ENCODE results near the gene HSD17B14. TPM values are rescaled to one million over a fixed set of nuclear protein-coding genes. Genes with fewer than 3 reads are reported as not detected.

Gene HSD17B14
- total and polyA plus RNA-seq, 9 of the 15 experiments (the other 6 are each of a cell fraction or from before 2014, with no cell fraction given): 0.16 TPM; not detected in 8

GRCh38 chr19:48868114-48868886 lies 32.0 kb upstream of the HSD17B14 start, which contains the start of gene PLEKHA4 (continued):
- 0 out of 2 replicates have a peak, but pooled peaks have one; percentile 40 for TF ChIP-seq HES1 (IDR thresholded peaks at IDR 0.05; ENCODE audit: low read depth)
- TF ChIP-seq, protein P1, sequence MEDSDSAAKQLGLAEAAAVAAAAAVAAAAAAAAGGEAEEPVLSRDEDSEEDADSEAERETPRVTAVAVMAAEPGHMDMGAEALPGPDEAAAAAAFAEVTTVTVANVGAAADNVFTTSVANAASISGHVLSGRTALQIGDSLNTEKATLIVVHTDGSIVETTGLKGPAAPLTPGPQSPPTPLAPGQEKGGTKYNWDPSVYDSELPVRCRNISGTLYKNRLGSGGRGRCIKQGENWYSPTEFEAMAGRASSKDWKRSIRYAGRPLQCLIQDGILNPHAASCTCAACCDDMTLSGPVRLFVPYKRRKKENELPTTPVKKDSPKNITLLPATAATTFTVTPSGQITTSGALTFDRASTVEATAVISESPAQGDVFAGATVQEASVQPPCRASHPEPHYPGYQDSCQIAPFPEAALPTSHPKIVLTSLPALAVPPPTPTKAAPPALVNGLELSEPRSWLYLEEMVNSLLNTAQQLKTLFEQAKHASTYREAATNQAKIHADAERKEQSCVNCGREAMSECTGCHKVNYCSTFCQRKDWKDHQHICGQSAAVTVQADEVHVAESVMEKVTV (CRISPR knock-in tag; IDR thresholded peaks at IDR 0.05): no peak
- TF ChIP-seq, protein P2, sequence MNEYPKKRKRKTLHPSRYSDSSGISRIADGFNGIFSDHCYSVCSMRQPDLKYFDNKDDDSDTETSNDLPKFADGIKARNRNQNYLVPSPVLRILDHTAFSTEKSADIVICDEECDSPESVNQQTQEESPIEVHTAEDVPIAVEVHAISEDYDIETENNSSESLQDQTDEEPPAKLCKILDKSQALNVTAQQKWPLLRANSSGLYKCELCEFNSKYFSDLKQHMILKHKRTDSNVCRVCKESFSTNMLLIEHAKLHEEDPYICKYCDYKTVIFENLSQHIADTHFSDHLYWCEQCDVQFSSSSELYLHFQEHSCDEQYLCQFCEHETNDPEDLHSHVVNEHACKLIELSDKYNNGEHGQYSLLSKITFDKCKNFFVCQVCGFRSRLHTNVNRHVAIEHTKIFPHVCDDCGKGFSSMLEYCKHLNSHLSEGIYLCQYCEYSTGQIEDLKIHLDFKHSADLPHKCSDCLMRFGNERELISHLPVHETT (CRISPR knock-in tag; conservative IDR thresholded peaks at IDR 0.05 in 1 of 2, IDR thresholded peaks at IDR 0.05 in 1 of 2): no peak
- no peak for TF ChIP-seq EZH2 (IDR thresholded peaks at IDR 0.05; ENCODE audit: borderline replicate concordance, low read depth, low read length)
- peak in 1 of 2 experiments; percentile 87; a peak in 2 of 4 replicates for TF ChIP-seq HDAC1 (IDR thresholded peaks at IDR 0.05)
- TF ChIP-seq SMARCA5 (IDR thresholded peaks at IDR 0.05): peak; percentile 78; the same call in 1 of the 2 replicates
- TF ChIP-seq ZNF444 (CRISPR knock-in tag; IDR thresholded peaks at IDR 0.05): no peak
- TF ChIP-seq ZNF263 (CRISPR knock-in tag; IDR thresholded peaks at IDR 0.05; ENCODE audit: borderline replicate concordance): peak; percentile 76
- no peak for TF ChIP-seq TAF9B (IDR thresholded peaks at IDR 0.05; ENCODE audit: partially characterized antibody)
- no peak for TF ChIP-seq PPARD (CRISPR knock-in tag; IDR thresholded peaks at IDR 0.05)
- no peak for TF ChIP-seq KLF13 (tag; IDR thresholded peaks at IDR 0.05; ENCODE audit: borderline replicate concordance, low read depth)
- peak; percentile 33; the same call in 1 of the 2 replicates for TF ChIP-seq TAL1 (IDR thresholded peaks at IDR 0.05)
- no peak for TF ChIP-seq ZNF507 (tag; conservative IDR thresholded peaks at IDR 0.05)
- no peak for TF ChIP-seq MBD1 (CRISPR knock-in tag; IDR thresholded peaks at IDR 0.05)
- TF ChIP-seq SRSF3 (IDR thresholded peaks at IDR 0.05; ENCODE audit: insufficient read depth, low read length): no peak
- no peak for TF ChIP-seq SRSF7 (optimal IDR thresholded peaks at IDR 0.05; ENCODE audit: low read depth, low read length)
- TF ChIP-seq CEBPB (tag; IDR thresholded peaks at IDR 0.05): no peak
- TF ChIP-seq ZNF668 (CRISPR knock-in tag; IDR thresholded peaks at IDR 0.05): no peak
- no peak for TF ChIP-seq SMAD2 (IDR thresholded peaks at IDR 0.05; ENCODE audit: low read depth, low read length)
- TF ChIP-seq RB1 (IDR thresholded peaks at IDR 0.05; ENCODE audit: low read depth): no peak
- no peak for TF ChIP-seq ZNF133 (CRISPR knock-in tag; IDR thresholded peaks at IDR 0.05)
- TF ChIP-seq ARID2 (IDR thresholded peaks at IDR 0.05): no peak
- TF ChIP-seq DMBX1 (CRISPR knock-in tag; IDR thresholded peaks at IDR 0.05; ENCODE audit: borderline replicate concordance): no peak
- TF ChIP-seq SUPT5H (IDR thresholded peaks at IDR 0.05): peak; percentile 68

Data from K562 (cell line).